IMR-90 (cell line): ENCODE results near the gene TRPM1. TPM values are rescaled to one million over a fixed set of nuclear protein-coding genes. Genes with fewer than 3 reads are reported as not detected.

Source experiments
- ATAC-seq: fragments of 200-7000 bp; cut with Tn5 transposase; 2 replicates; pipeline ENCODE4 v1.9.1; 2020; ENCODE audit warnings: low read depth, mild to moderate bottlenecking, moderate library complexity
- BruUV-seq: library from RNA; stranded (reverse); fragments of 400-500 nt; replicated peaks from 2 replicates; lab custom pipeline; 2021; lab: Mats Ljungman, UMichigan
- CTCF ChIA-PET: fragments of 300-600 bp; formaldehyde crosslinking; extraction: SDS; loops from one replicate; lab custom pipeline; 2021; ENCODE audit warnings: antibody characterized with exemption; lab: Yijun Ruan, JAX
- POLR2A ChIA-PET: fragments of 300-600 bp; sonication (Branson Sonifier 250); formaldehyde crosslinking; loops from one replicate; lab custom pipeline; 2022; ENCODE audit warnings: antibody characterized with exemption; ENCODE audit not compliant: unreplicated experiment; lab: Charles Lee
- DNase-seq: peaks from one replicate; pipeline ENCODE4 v3.0.0; 2013
- H2AFZ ChIP-seq: replicated peaks from 2 replicates; pipeline ENCODE3; 2013; ENCODE audit warnings: low read length, mild to moderate bottlenecking; ENCODE audit not compliant: poor library complexity
- H2AK5ac ChIP-seq: 2 replicates; pipeline ENCODE4 v1.6.1; 2013; ENCODE audit warnings: low read depth, low read length, inconsistent platforms
- H2AK9ac ChIP-seq: replicated peaks from 2 replicates; pipeline ENCODE3; 2013; ENCODE audit warnings: mild to moderate bottlenecking, low read depth, low read length, moderate library complexity; ENCODE audit not compliant: poor library complexity
- H2BK120ac ChIP-seq: 2 replicates; pipeline ENCODE4 v1.6.1; 2013; ENCODE audit warnings: low read depth, low read length, inconsistent platforms
- H2BK15ac ChIP-seq: 3 replicates; pipeline ENCODE4 v1.6.1; 2013; ENCODE audit warnings: low read depth, low read length, inconsistent platforms
- H2BK20ac ChIP-seq: 2 replicates; pipeline ENCODE4 v1.6.1; 2013; ENCODE audit warnings: low read depth, mild to moderate bottlenecking, inconsistent platforms, low read length, moderate library complexity
- H2BK5ac ChIP-seq: 2 replicates; pipeline ENCODE4 v1.6.1; 2013; ENCODE audit warnings: mild to moderate bottlenecking, low read depth, low read length, inconsistent platforms; ENCODE audit not compliant: poor library complexity, severe bottlenecking
- H3K14ac ChIP-seq: replicated peaks from 2 replicates; pipeline ENCODE4 v1.6.1; 2013; ENCODE audit warnings: low read depth, low read length, inconsistent platforms
- H3K18ac ChIP-seq: 2 replicates; pipeline ENCODE4 v1.6.1; 2013; ENCODE audit warnings: low read depth, low read length, control low read depth
- H3K23ac ChIP-seq: 2 replicates; pipeline ENCODE4 v1.6.1; 2013; ENCODE audit warnings: low read depth, low read length, inconsistent platforms
- H3K27ac ChIP-seq: 2 replicates; pipeline ENCODE4 v1.5.1; 2013; ENCODE audit warnings: mild to moderate bottlenecking, control low read depth, low read length; ENCODE audit not compliant: insufficient read depth
- H3K27me3 ChIP-seq: 2 replicates; pipeline ENCODE4 v1.6.1; 2013; ENCODE audit warnings: low read length; ENCODE audit not compliant: control insufficient read depth, insufficient read depth
- H3K36me3 ChIP-seq: 2 replicates; pipeline ENCODE4 v1.6.1; 2013; ENCODE audit warnings: low read length, mixed read lengths; ENCODE audit not compliant: control insufficient read depth, insufficient read depth
- H3K4ac ChIP-seq: 2 replicates; pipeline ENCODE4 v1.6.1; 2013; ENCODE audit warnings: low read depth, low read length, inconsistent platforms
- H3K4me1 ChIP-seq: 2 replicates; pipeline ENCODE4 v1.6.1; 2013; ENCODE audit warnings: low read length, mixed read lengths; ENCODE audit not compliant: control insufficient read depth, insufficient read depth
- H3K4me2 ChIP-seq: 2 replicates; pipeline ENCODE4 v1.6.1; 2013; ENCODE audit warnings: low read depth, mild to moderate bottlenecking, control low read depth, low read length, moderate library complexity
- H3K4me3 ChIP-seq: 2 replicates; pipeline ENCODE4 v1.5.1; 2013; ENCODE audit warnings: low read depth, mild to moderate bottlenecking, control low read depth, low read length, moderate library complexity; ENCODE audit not compliant: insufficient read depth
- H3K56ac ChIP-seq: 2 replicates; pipeline ENCODE4 v1.6.1; 2013; ENCODE audit warnings: low read length, inconsistent platforms; ENCODE audit not compliant: insufficient read depth; ENCODE audit errors: extremely low read depth
- H3K79me1 ChIP-seq, 2 experiments: 2 replicates each; pipeline ENCODE4 v1.6.1; 2013; ENCODE audit warnings: low read length in 2 of 2, inconsistent platforms in 1 of 2, low read depth in 1 of 2
- H3K9ac ChIP-seq: 2 replicates; pipeline ENCODE4 v1.6.1; 2013; ENCODE audit warnings: low read depth, low read length, control low read depth
- H3K9me1 ChIP-seq: 2 replicates; pipeline ENCODE4 v1.6.1; 2013; ENCODE audit warnings: low read length, inconsistent platforms; ENCODE audit not compliant: insufficient read depth
- H3K9me3 ChIP-seq: 2 replicates; pipeline ENCODE4 v1.6.1; 2013; ENCODE audit warnings: low read length; ENCODE audit not compliant: control insufficient read depth, insufficient read depth
- H4K20me1 ChIP-seq: 2 replicates; pipeline ENCODE4 v1.6.1; 2013; ENCODE audit warnings: low read length, inconsistent platforms; ENCODE audit not compliant: insufficient read depth
- H4K5ac ChIP-seq: 2 replicates; pipeline ENCODE4 v1.6.1; 2013; ENCODE audit warnings: mild to moderate bottlenecking, low read depth, low read length, control low read depth
- H4K8ac ChIP-seq, 2 experiments: 2 replicates each; pipeline ENCODE4 v1.6.1; 2013; ENCODE audit warnings: low read depth in 2 of 2, low read length in 2 of 2, control low read depth in 1 of 2, inconsistent platforms in 1 of 2
- H4K91ac ChIP-seq: 2 replicates; pipeline ENCODE4 v1.6.1; 2013; ENCODE audit warnings: low read depth, low read length, inconsistent platforms; ENCODE audit not compliant: insufficient read depth
- BHLHE40 ChIP-seq: fragments of 150-350 bp; IDR thresholded peaks from 2 replicates; pipeline ENCODE4 v1.6.1; 2016; ENCODE audit warnings: mild to moderate bottlenecking, low read depth, low read length
- CEBPB ChIP-seq: IDR thresholded peaks from 2 replicates; pipeline ENCODE4 v1.6.1; 2012; ENCODE audit warnings: low read depth, low read length, improper control_type of control experiment
- POLR2A ChIP-seq: IDR thresholded peaks from 2 replicates; pipeline ENCODE4 v1.6.1; 2012; ENCODE audit warnings: mild to moderate bottlenecking, low read depth, low read length
- RFX5 ChIP-seq: IDR thresholded peaks from 2 replicates; pipeline ENCODE4 v1.8.0; 2012; ENCODE audit warnings: low read depth, mild to moderate bottlenecking, low read length, moderate library complexity
- WGBS, 2 experiments: methylation state at CpG; one replicate each; pipeline versions ENCODE4 v1.1.5 to v1.1.7; 2013; ENCODE audit warnings: missing lambda C conversion rate in 2 of 2; ENCODE audit not compliant: insufficient read length in 1 of 2; ENCODE audit errors: extremely low coverage in 2 of 2; 5-methylcytosine and 5-hydroxymethylcytosine counted together
- dilution Hi-C: fragments of 300-500 bp; cut with HindIII; formaldehyde crosslinking; loops from one replicate; pipeline ENCODE4 v1.14.3; 2018; ENCODE audit warnings: low sequenced_read_pairs; ENCODE audit not compliant: unreplicated experiment
- in situ Hi-C: fragments of 300-500 bp; cut with MboI; formaldehyde crosslinking; loops from 3 replicates; pipeline ENCODE4 v1.14.3; 2019; ENCODE audit warnings: low sequenced_read_pairs, inconsistent platforms, mixed read lengths
- intact Hi-C: fragments of 100-400 bp; cut with micrococcal nuclease; formaldehyde crosslinking; loops from 2 replicates; pipeline ENCODE4 v1.10.0; 2022
- polyA plus RNA-seq, 3 experiments: library from polyadenylated mRNA; depleted of rRNA; stranded (reverse); fragments of >200 nt; gene quantifications; 2 replicates each; pipeline ENCODE4 v1.2.3, GENCODE V29; 2012; ENCODE audit warnings: low replicate concordance in 1 of 3
- total RNA-seq: library from RNA; depleted of rRNA; stranded (reverse); fragments of >200 nt; gene quantifications from 2 replicates; pipeline ENCODE4 v1.2.3, GENCODE V29; 2012
- TF ChIP-seq, protein P1 (sequence below): conservative IDR thresholded peaks from 2 replicates; pipeline ENCODE4 v1.5.1; 2012; ENCODE audit warnings: mild to moderate bottlenecking, low read depth, low read length, improper control_type of control experiment
- TF ChIP-seq, protein P2 (sequence below): fragments of 150-350 bp; IDR thresholded peaks from 2 replicates; pipeline ENCODE4 v1.6.1; 2017; ENCODE audit warnings: mild to moderate bottlenecking, antibody characterized with exemption, low read length, low read depth

The TRPM1 gene
- total and polyA plus RNA-seq, 2 of the 4 experiments (the other 2 are of a cell fraction), result not detected

DNA sequence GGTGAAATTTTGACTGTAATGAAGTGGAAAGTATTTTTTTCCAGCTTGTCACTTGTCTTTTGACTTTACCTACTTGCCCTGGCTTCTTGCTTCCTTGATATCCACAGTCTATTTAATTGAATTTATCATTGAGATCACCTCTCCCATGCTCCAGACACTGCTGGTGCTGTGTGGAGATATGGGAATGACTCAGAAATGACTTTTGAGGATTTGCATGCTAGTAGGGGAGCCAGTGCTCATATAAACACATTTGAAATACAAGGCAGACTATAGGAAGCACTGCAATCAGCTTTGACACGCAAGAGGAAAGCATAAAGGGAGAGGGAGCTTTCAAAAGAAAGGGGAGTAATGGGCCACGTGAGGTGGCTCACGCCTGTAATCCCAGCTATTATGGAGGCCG, 7.3 kb upstream of the TRPM1 start:
- Histone ChIP-seq H2BK20ac (no peak overlapping the region), H2BK120ac (no peak overlapping the region), H4K5ac (no peak overlapping the region), H3K4me1 (peaks cover 4% of the 10 kb centered on the region), H3K27ac (no peak overlapping the region), H3K27me3 (no peaks in the 10 kb centered on the region; the same call in 1 of the 2 replicates), H3K18ac (no peak overlapping the region), H2AFZ (no peak overlapping the region), H2BK15ac (no peak overlapping the region), H2AK5ac (no peak overlapping the region), H4K20me1 (no peaks in the 10 kb centered on the region), H3K9ac (no peak overlapping the region), H3K23ac (no peak overlapping the region), H4K8ac (no peak overlapping the region), H2AK9ac (no peak overlapping the region), H3K4me2 (no peak overlapping the region), H2BK5ac (no peak overlapping the region), H3K4ac (no peak overlapping the region), H3K9me1 (no peaks in the 10 kb centered on the region), H3K56ac (no peak overlapping the region), H3K14ac (no peak overlapping the region), H3K9me3 (0 out of 2 replicates have a peak, but pooled peaks cover 1% of the 10 kb centered on the region), H4K91ac (no peak overlapping the region), H3K79me1 (no peaks in the 10 kb centered on the region), H3K36me3 (no peaks in the 10 kb centered on the region), H3K4me3 (no peak overlapping the region)
- POLR2A ChIA-PET, result no interaction called here
- TF ChIP-seq CEBPB (no peak), POLR2A (no peak), BHLHE40 (no peak), RFX5 (no peak)
- TF ChIP-seq, protein P1, sequence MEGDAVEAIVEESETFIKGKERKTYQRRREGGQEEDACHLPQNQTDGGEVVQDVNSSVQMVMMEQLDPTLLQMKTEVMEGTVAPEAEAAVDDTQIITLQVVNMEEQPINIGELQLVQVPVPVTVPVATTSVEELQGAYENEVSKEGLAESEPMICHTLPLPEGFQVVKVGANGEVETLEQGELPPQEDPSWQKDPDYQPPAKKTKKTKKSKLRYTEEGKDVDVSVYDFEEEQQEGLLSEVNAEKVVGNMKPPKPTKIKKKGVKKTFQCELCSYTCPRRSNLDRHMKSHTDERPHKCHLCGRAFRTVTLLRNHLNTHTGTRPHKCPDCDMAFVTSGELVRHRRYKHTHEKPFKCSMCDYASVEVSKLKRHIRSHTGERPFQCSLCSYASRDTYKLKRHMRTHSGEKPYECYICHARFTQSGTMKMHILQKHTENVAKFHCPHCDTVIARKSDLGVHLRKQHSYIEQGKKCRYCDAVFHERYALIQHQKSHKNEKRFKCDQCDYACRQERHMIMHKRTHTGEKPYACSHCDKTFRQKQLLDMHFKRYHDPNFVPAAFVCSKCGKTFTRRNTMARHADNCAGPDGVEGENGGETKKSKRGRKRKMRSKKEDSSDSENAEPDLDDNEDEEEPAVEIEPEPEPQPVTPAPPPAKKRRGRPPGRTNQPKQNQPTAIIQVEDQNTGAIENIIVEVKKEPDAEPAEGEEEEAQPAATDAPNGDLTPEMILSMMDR, result no peak
- TF ChIP-seq, protein P2, sequence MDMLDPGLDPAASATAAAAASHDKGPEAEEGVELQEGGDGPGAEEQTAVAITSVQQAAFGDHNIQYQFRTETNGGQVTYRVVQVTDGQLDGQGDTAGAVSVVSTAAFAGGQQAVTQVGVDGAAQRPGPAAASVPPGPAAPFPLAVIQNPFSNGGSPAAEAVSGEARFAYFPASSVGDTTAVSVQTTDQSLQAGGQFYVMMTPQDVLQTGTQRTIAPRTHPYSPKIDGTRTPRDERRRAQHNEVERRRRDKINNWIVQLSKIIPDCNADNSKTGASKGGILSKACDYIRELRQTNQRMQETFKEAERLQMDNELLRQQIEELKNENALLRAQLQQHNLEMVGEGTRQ, result no peak
- ATAC-seq (peak; percentile 53; the same call in 1 of the 2 replicates), DNase-seq (peak; percentile 75)
- in situ Hi-C loops, result no loop called here
- dilution Hi-C loops, result no loop called here
- BruUV-seq, result no TSS peak
- 78% methylated on average over 3 of the region's 4 CpGs; no CpG with 5 or more reads in 1 of the 2 experiments for WGBS, 2 experiments
- CTCF ChIA-PET, result interaction anchor here (1.6 kb wide), 1 partner anchor 20 kb away, joined by 7 read pairs; no protein-coding TSS in a partner anchor
- intact Hi-C loops, result loop anchor here (5.0 kb wide), 1 partner anchor 117 kb away; the partner anchor contains the start of gene MTMR10
